ENCODE measurements around the gene HCFC1R1.
"Not testable (repeated sequence)": the region's sequence is repeated elsewhere in the genome, so short reads cannot be mapped to it uniquely, and the experiment has no call there.

HCFC1R1 gene

DNA sequence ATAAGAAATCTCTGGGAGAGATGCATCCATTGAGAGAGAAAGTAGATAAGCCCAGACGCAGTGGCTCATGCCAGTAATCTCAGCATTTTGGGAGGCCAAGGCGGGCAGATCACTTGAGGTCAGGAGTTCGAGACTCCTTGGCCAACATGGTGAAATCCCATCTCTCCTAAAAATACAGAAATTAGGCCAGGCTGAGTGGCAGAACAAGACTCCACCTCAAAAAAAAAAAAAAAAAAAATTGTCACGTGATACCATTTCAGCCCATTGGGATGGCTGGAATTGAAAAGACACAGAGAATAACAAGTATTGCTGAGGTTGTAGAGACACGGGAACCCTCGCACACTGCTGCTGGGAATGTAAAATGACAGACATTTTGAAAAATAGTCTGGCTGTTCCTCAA, 38.8 kb upstream of the HCFC1R1 start:
- Mint-ChIP-seq H3K9me3 (peaks cover 4% of the 10 kb centered on the region), H3K27ac (peak overlapping the region; percentile 31), H3K27me3 (ENCODE audit: low read depth) (no peaks in the 10 kb centered on the region), H3K4me1 (ENCODE audit: low read depth) (peaks cover 43% of the 10 kb centered on the region), H3K4me3 (no peak overlapping the region), H3K36me3 (ENCODE audit: low read depth) (peaks cover 50% of the 10 kb centered on the region)
- no peak for DNase-seq (ENCODE audit: low spot score)

DNA sequence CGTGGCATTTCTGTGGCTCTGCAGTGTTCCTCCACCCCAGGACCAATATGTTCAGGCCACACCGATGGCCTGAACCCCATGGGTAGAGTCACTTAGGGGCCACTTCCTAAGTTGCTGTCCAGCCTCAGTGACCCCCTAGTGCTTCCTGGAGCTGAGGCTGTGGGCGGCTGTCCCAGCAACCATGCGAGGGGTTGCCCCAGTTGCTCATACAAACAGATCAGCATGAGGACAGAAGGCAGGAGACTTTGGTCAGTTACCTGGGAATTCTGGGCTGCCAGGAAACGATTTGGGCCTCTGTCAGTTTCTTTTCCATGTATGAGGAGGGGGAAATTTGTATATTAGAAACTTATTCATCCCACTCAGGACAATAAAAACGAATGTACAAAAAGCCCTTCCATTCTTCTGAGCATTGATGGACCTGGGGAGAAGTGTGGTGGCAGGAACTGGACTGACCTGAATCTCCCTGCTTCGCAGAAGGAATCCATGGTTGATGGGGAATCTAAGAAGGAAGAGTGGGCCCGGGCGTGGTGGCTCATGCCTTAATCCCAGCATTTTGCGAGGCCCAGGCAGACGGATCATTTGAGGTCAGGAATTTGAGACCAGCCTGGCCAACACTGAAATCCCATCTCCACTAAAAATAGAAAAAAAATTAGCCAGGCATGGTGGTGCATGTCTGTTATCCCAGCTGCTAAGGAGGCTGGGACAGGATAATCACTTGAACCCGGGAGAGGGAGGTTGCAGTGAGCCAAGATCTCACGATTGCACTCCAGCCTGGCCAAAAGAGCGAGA, 36.8 kb upstream of the HCFC1R1 start:
- peak overlapping the region; percentile 93 for H3K27ac Mint-ChIP-seq
- H3K9me3 Mint-ChIP-seq, result peaks cover 4% of the 10 kb centered on the region
- H3K27me3 Mint-ChIP-seq (ENCODE audit: low read depth), result no peaks in the 10 kb centered on the region
- peak overlapping the region; percentile 90 for H3K4me3 Mint-ChIP-seq
- peaks cover 52% of the 10 kb centered on the region for H3K4me1 Mint-ChIP-seq (ENCODE audit: low read depth)
- peaks cover 45% of the 10 kb centered on the region for H3K36me3 Mint-ChIP-seq (ENCODE audit: low read depth)
- DNase-seq (ENCODE audit: low spot score), result no peak

DNA sequence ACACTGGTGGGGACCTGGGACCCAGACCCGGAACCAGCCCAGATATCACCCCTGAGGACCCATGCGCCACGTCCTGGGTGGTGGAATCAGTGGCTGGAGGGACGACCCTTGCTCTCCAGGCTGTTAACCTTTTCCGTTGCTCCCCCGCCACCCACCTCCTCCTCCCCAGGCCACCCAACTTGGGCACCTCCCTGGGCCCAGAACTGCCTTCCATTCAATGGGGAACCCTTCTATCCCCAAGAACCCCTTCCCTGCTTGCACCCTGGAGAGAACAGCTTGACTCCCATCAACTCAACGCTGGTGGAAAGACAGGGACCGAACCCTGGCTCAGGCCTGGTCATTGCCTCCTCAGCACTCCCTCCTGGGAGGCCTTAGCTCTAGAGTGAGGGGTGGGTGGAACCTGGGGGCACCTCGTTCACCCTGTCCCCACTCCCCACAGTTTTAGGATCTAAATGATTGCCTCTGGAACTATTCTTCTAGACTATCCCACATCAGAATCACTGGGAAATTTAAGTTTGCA, 36.0 kb upstream of the HCFC1R1 start:
- peak overlapping the region; percentile 90 for H3K4me3 Mint-ChIP-seq
- H3K36me3 Mint-ChIP-seq (ENCODE audit: low read depth), result peaks cover 50% of the 10 kb centered on the region
- H3K4me1 Mint-ChIP-seq (ENCODE audit: low read depth), result peaks cover 52% of the 10 kb centered on the region
- H3K9me3 Mint-ChIP-seq, result peaks cover 4% of the 10 kb centered on the region
- H3K27ac Mint-ChIP-seq, result peak overlapping the region; percentile 93
- no peaks in the 10 kb centered on the region for H3K27me3 Mint-ChIP-seq (ENCODE audit: low read depth)
- no peak for DNase-seq (ENCODE audit: low spot score)

DNA sequence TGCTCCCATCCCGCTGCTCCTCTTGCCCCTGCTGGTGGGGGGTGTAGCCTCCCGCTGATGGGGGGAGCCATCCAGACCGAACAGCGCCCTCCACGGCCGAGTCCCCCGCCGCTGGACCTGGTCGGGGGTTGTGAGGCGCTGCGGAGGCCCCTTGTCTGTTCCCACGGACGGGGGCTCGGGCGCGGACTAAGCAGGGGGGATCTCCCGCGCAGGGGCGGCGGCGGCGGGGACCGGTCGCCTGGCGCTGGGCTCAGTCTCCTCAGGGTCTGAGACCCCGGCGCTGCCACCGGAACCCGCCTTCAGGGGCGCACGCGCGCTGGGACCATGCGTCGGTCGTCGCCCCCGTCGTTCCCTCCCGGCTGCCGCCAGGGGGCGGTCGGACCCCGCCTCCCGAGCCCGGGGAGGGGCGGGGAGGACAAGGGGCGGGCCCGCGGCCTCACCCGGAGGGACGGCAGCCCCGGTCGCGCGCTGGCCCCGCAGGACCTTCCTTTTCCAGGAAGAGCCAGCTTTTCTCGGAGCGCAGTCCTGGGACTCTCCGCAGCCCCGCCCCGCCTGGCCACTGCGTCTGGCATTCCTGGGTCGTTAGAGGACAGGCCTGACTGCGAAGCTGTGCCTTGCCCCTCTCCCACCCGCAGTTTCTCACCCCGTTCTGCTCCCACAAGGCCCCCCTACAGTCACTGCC, 35.4 kb upstream of the HCFC1R1 start:
- Mint-ChIP-seq H3K4me3 (peak overlapping the region; percentile 91), H3K27me3 (ENCODE audit: low read depth) (no peaks in the 10 kb centered on the region), H3K36me3 (ENCODE audit: low read depth) (peaks cover 54% of the 10 kb centered on the region), H3K27ac (peak overlapping the region; percentile 93), H3K4me1 (ENCODE audit: low read depth) (peaks cover 53% of the 10 kb centered on the region), H3K9me3 (peaks cover 4% of the 10 kb centered on the region)
- peak; percentile 88 for DNase-seq (ENCODE audit: low spot score)

DNA sequence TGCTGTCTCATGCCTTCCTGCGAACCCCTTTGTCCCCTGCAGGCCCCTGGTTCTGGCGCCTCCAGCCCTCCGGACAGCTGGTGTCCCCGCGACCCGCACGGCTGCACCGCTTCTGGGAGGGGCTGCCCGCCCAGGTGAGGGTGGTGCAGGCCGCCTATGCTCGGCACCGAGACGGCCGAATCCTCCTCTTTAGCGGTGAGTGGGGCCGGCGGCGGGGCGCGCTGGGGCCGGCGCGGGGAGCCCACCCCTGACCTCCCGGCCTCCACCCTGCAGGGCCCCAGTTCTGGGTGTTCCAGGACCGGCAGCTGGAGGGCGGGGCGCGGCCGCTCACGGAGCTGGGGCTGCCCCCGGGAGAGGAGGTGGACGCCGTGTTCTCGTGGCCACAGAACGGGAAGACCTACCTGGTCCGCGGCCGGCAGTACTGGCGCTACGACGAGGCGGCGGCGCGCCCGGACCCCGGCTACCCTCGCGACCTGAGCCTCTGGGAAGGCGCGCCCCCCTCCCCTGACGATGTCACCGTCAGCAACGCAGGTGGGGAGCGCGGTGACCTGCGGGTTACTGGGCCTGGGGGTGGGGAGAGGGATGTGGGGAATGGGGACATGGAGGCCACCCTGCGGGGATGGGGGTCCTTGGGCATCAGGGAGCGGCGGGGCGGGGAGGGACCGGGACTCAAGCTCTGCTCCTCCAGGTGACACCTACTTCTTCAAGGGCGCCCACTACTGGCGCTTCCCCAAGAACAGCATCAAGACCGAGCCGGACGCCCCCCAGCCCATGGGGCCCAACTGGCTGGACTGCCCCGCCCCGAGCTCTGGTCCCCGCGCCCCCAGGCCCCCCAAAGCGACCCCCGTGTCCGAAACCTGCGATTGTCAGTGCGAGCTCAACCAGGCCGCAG, 34.6 kb upstream of the HCFC1R1 start:
- Mint-ChIP-seq H3K36me3 (ENCODE audit: low read depth) (peaks cover 61% of the 10 kb centered on the region), H3K4me1 (ENCODE audit: low read depth) (peaks cover 55% of the 10 kb centered on the region), H3K27me3 (ENCODE audit: low read depth) (no peaks in the 10 kb centered on the region), H3K4me3 (peak overlapping the region; percentile 91), H3K9me3 (peaks cover 4% of the 10 kb centered on the region), H3K27ac (peak overlapping the region; percentile 81)
- no peak for DNase-seq (ENCODE audit: low spot score)

DNA sequence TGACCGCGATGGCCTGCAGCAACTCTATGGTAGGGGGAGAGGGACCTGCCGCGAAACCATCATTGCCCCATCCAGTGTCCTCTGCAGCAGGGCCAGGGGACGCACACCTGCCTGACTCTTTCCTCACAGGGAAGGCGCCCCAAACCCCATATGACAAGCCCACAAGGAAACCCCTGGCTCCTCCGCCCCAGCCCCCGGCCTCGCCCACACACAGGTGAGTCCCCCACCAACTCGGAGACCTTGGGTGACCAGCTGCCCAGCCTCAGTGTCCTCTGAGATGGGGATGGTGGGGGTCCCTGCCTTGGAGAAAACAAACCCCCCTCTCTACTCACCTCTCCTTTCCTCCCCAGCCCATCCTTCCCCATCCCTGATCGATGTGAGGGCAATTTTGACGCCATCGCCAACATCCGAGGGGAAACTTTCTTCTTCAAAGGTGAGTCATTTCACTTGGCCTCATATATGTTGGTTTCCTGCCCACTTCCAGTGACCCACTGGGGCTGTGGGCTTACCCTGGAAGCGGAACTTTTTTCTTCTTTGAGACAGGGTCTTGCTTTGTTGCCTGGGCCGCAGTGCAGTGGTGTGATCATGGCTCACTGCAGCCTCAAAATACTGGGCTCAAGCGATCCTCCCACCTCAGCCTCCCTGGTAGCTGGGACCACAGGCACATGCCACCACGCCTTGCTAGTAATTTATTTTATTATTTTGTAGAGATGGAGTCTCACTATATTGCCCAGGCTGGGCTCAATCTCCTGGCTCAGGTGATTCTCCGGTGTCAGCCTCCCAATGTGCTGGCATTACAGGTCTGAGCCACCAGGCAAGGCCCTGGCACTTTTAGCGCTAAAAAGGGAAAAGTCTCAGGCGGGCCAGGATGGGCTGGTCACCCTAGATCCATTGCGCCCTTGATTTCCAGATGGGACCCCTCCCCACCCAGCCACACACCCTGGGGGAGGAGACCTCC, 33.7 kb upstream of the HCFC1R1 start:
- peaks cover 60% of the 10 kb centered on the region for H3K36me3 Mint-ChIP-seq (ENCODE audit: low read depth)

DNA sequence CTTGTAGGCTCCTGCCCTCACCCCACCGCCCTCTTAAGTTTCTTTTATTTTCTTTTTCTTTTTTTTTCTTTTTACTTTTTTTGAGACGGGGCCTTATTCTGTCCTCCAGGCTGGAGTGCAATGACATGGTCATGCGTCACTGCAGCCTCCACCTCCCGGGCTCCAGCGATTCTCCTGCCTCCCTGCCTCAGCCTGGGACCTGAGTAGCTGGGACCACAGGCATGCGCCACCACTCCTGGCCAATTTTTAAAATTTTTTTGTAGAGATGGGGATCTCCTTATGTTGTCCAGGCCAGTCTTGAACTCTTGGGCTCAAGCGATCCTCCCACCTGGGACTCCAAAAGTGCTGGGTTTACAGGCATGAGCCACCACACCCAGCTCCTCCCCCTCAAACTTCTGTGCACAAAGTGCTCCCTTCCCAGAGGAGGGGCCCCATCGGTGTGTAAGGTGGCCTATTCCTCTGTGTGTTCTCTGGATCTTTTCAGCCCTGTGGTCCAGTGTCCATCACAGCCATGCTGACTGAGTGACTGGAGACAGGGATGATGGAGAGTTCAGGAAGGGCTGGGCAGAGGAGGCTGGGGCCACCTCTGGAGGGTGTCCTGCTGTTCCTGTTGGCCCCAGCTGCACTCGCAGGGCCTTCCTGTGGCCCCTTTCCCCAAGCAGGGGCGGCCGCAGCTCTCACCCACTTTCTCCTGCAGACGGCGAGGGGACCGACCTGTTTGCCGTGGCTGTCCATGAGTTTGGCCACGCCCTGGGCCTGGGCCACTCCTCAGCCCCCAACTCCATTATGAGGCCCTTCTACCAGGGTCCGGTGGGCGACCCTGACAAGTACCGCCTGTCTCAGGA, 32.8 kb upstream of the HCFC1R1 start:
- Mint-ChIP-seq H3K27ac (peak overlapping the region; percentile 95), H3K4me1 (ENCODE audit: low read depth) (peaks cover 52% of the 10 kb centered on the region), H3K27me3 (ENCODE audit: low read depth) (no peaks in the 10 kb centered on the region), H3K36me3 (ENCODE audit: low read depth) (peaks cover 60% of the 10 kb centered on the region), H3K4me3 (peak overlapping the region; percentile 74), H3K9me3 (no peaks in the 10 kb centered on the region)
- DNase-seq (ENCODE audit: low spot score), result no peak

More for the DNA sequence above, 33.7 kb upstream of the HCFC1R1 start:
- peak overlapping the region; percentile 95 for H3K27ac Mint-ChIP-seq
- DNase-seq (ENCODE audit: low spot score), result no peak
- peak overlapping the region; percentile 74 for H3K4me3 Mint-ChIP-seq
- H3K27me3 Mint-ChIP-seq (ENCODE audit: low read depth), result no peaks in the 10 kb centered on the region
- no peaks in the 10 kb centered on the region for H3K9me3 Mint-ChIP-seq
- H3K4me1 Mint-ChIP-seq (ENCODE audit: low read depth), result peaks cover 52% of the 10 kb centered on the region

DNA sequence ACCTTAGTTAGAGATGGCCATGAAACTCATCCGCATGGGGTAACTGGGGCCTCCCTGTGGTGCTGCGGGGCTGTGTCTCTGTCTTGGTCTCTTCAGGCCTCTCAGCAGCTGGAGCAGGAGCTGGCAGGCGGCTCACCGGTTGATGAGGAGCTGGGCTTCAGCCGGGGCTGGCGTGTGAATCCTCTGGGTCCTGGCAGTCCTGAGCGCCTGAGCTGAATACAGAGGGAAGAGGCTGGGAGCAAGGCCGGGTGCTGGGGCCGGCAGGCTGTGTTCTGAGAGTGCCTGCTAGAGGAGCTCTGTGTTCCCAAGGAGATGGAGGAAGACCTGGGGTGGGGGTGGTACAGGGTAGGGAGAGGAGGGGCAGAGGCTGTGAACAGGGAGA, 32.0 kb upstream of the HCFC1R1 start:
- not testable (repeated sequence) for H3K27me3 Mint-ChIP-seq (ENCODE audit: low read depth); DNase-seq (ENCODE audit: low spot score); H3K9me3 Mint-ChIP-seq
- Mint-ChIP-seq H3K4me3 (peak overlapping the region; percentile 74), H3K36me3 (ENCODE audit: low read depth) (peaks cover 68% of the 10 kb centered on the region), H3K27ac (peak overlapping the region; percentile 86), H3K4me1 (ENCODE audit: low read depth) (peaks cover 60% of the 10 kb centered on the region)

DNA sequence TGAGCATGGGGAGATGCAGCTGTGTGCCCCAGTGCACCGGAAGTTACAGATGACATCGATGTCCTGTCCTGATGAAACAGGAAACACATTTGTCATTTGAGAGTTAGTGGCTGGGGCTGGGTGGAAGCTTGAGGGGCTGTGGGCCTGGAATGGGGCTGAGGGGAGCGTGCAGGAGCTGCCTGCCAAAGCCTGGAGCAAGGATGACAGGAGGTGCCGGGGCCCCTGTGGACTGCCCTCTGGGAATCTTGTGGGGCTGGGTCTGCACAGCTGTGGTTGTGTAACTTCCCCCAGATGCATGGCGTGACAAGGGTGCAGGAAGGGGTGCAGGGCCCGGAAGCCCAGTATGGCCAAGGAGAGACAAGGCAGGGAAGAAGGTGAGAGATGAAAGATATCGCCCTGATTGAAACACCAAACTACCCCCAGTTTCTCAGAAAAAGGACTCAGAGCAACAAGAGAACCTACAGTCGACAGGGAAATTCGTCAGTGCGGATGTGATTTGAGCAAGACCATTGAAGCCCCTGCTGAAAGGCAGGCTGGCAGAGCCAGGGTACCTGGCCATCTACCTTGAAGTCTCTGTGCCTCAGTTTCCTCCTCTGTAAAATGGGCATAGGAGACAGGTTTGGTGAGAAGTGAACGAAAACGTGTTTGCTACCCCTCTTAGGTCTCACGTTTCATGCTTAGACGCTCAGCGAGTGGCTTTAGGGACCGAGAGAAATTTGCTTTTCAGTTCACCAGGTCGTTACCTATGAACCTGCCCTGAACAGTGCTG, 31.4 kb upstream of the HCFC1R1 start:
- Mint-ChIP-seq H3K36me3 (ENCODE audit: low read depth) (peaks cover 69% of the 10 kb centered on the region), H3K27me3 (ENCODE audit: low read depth) (no peaks in the 10 kb centered on the region), H3K27ac (peak overlapping the region; percentile 86), H3K9me3 (no peaks in the 10 kb centered on the region), H3K4me3 (peak overlapping the region; percentile 74), H3K4me1 (ENCODE audit: low read depth) (peaks cover 60% of the 10 kb centered on the region)
- DNase-seq (ENCODE audit: low spot score), result no peak

DNA sequence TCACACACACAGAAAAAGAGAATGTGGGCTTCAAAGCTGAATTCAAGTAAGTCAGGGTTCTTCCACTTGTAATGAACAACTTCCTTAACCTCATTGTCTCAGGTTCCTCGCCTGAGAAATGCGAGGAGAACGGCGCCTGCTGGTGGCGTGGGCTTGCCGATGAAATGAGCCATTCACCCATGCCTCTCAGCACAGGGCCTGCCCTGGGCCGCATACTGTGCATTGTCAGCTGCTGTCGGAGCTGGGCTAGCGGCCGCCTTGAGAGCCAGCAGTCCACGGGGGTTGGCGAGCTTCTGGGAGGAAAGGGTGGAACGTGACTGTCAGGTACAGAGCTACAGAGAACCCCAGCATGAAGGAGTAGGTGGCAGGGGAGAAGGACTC, 29.6 kb upstream of the HCFC1R1 start:
- not testable (repeated sequence) for DNase-seq (ENCODE audit: low spot score); H3K9me3 Mint-ChIP-seq; H3K27ac Mint-ChIP-seq; H3K27me3 Mint-ChIP-seq (ENCODE audit: low read depth)
- peaks cover 65% of the 10 kb centered on the region for H3K36me3 Mint-ChIP-seq (ENCODE audit: low read depth)
- peak overlapping the region; percentile 65 for H3K4me3 Mint-ChIP-seq
- peaks cover 63% of the 10 kb centered on the region for H3K4me1 Mint-ChIP-seq (ENCODE audit: low read depth)

DNA sequence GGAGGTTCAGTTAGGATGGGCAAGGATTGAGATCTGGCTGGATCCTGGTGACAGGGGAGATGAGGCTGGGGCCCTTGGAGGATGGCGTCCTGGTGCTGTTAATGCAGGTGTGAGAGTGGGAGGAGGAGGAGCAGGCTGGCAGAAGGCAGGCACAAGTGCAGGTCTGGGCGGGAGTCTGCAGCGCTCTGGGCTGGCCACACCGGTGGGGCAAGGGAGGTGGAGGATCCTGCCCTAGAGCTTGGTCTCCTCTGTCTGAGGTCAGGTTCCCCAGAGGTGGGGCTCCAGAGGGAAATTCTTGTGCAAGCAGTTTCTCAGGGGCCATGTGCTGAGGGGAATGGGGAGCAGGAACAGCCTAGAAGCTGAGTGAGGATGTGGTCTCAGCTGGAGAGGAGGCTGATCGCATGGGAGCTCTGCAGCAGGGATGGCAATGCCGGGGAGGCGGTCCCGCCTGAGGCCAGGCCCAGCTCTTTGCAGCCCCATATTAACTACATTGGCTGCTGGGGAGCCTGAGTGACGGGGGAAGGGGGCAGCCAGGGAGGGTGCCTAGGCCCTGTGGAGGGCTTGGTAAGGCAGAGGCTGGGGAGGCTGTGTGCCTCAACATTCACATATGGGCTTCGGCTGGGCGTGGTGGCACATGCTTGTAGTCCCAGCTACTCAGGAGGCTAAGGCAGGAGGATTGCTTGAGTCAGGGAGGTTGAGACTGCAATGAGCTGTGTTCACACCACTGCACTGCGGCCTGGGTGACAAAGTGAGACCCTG, 29.0 kb upstream of the HCFC1R1 start:
- H3K27me3 Mint-ChIP-seq (ENCODE audit: low read depth); H3K9me3 Mint-ChIP-seq; DNase-seq (ENCODE audit: low spot score): not testable (repeated sequence)
- Mint-ChIP-seq H3K27ac (peak overlapping the region; percentile 73), H3K4me1 (ENCODE audit: low read depth) (peaks cover 66% of the 10 kb centered on the region), H3K4me3 (peak overlapping the region; percentile 55), H3K36me3 (ENCODE audit: low read depth) (peaks cover 67% of the 10 kb centered on the region)
